CD8-positive, alpha-beta memory T cell (primary cell): Measurements from ENCODE around the gene ATP6V1F. TPM values are rescaled to one million over a fixed set of nuclear protein-coding genes. Genes with fewer than 3 reads are reported as not detected.

Experiments used
- CTCF ChIA-PET: fragments of 350-600 bp; sonication (Branson Sonifier 250); formaldehyde crosslinking; loops from one replicate; lab custom pipeline; 2021; ENCODE audit warnings: antibody characterized with exemption; lab: Charles Lee
- POLR2A ChIA-PET: fragments of 350-600 bp; sonication (Branson Sonifier 250); formaldehyde crosslinking; loops from one replicate; lab custom pipeline; 2021; ENCODE audit warnings: antibody characterized with exemption; lab: Charles Lee
- DNase-seq, 5 donors: peaks; one replicate each; pipeline versions ENCODE4 v3.0.0 to v3.0.0-alpha.2; 2020 to 2022; ENCODE audit warnings: mixed read lengths in 1 of 5
- H3K27ac ChIP-seq: one replicate; pipeline ENCODE4 v1.7.0; 2013; ENCODE audit warnings: low read depth, mild to moderate bottlenecking, low read length, moderate library complexity
- H3K27me3 ChIP-seq: 2 replicates; pipeline ENCODE4 v1.7.0; 2013; ENCODE audit warnings: low read length, mild to moderate bottlenecking; ENCODE audit not compliant: insufficient read depth, poor library complexity, severe bottlenecking
- H3K36me3 ChIP-seq: 2 replicates; pipeline ENCODE4 v1.7.0; 2013; ENCODE audit warnings: mild to moderate bottlenecking, low read length, moderate library complexity; ENCODE audit not compliant: insufficient read depth
- H3K4me1 ChIP-seq: 2 replicates; pipeline ENCODE4 v1.7.0; 2013; ENCODE audit warnings: mild to moderate bottlenecking, low read length, moderate library complexity; ENCODE audit not compliant: insufficient read depth
- H3K4me3 ChIP-seq: 2 replicates; pipeline ENCODE4 v1.7.0; 2013; ENCODE audit warnings: mild to moderate bottlenecking, low read length
- H3K9me3 ChIP-seq: 2 replicates; pipeline ENCODE4 v1.7.0; 2013; ENCODE audit warnings: mild to moderate bottlenecking, low read length
- H3K27ac Mint-ChIP-seq, 8 donors: one replicate each; pipeline ENCODE4 v1.8.0; 2020 to 2021; ENCODE audit warnings: mixed read lengths in 8 of 8, mild to moderate bottlenecking in 6 of 8, inconsistent platforms in 3 of 8, moderate library complexity in 3 of 8
- H3K27me3 Mint-ChIP-seq, 2 donors: one replicate each; pipeline ENCODE4 v1.8.0; 2020 to 2021; ENCODE audit warnings: mixed read lengths in 2 of 2, mild to moderate bottlenecking in 1 of 2, moderate library complexity in 1 of 2
- H3K36me3 Mint-ChIP-seq, 3 donors: one replicate each; pipeline ENCODE4 v1.8.0; 2020 to 2021; ENCODE audit warnings: mixed read lengths in 3 of 3, inconsistent platforms in 1 of 3, mild to moderate bottlenecking in 1 of 3
- H3K4me1 Mint-ChIP-seq, 3 donors: one replicate each; pipeline ENCODE4 v1.8.0; 2020 to 2021; ENCODE audit warnings: mixed read lengths in 3 of 3, inconsistent platforms in 1 of 3, mild to moderate bottlenecking in 1 of 3
- H3K4me3 Mint-ChIP-seq, 7 donors: one replicate each; pipeline ENCODE4 v1.8.0; 2020 to 2021; ENCODE audit warnings: mixed read lengths in 7 of 7, mild to moderate bottlenecking in 6 of 7, moderate library complexity in 4 of 7, inconsistent platforms in 2 of 7
- H3K9me3 Mint-ChIP-seq, 5 donors: one replicate each; pipeline ENCODE4 v1.8.0; 2020 to 2022; ENCODE audit warnings: mixed read lengths in 5 of 5, mild to moderate bottlenecking in 3 of 5, moderate library complexity in 2 of 5, inconsistent platforms in 1 of 5
- polyA plus RNA-seq: library from polyadenylated mRNA; unstranded; fragments of 300-500 nt; fragmentation: Illumina TruSeq; gene quantifications from one replicate; pipeline ENCODE4 v1.2.3, GENCODE V29; 2021
- total RNA-seq, 2 experiments: library from RNA; stranded (reverse); gene quantifications; one replicate each; pipeline ENCODE4 v1.2.3, GENCODE V29; 2021

Gene ATP6V1F
- total and polyA plus RNA-seq, 3 experiments from 2014 or later: 145 to 295 (median 147) TPM

DNA sequence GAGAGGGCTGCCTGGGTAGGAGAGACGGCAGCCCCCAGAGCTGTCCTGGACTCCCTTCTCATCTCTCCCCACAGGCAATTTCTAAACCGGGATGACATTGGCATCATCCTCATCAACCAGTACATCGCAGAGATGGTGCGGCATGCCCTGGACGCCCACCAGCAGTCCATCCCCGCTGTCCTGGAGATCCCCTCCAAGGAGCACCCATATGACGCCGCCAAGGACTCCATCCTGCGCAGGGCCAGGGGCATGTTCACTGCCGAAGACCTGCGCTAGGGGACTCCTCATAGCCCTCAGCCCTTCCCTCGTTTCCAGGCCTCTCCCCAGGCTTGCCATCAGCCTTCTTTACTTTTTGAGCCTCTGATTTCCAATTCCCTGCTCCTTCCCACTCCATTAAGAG, 2.6 kb downstream of the ATP6V1F start:
- Mint-ChIP-seq H3K4me3 (peak overlapping the region in 2 of 7 donors; percentile 32 to 77), H3K27me3 (peaks cover 0 to 5% of the 10 kb centered on the region in 2 donors), H3K9me3 (peaks cover 0 to 2% (median 0%) of the 10 kb centered on the region in 5 donors), H3K36me3 (peaks cover 3 to 24% (median 3%) of the 10 kb centered on the region in 3 donors), H3K4me1 (peaks cover 30 to 52% (median 44%) of the 10 kb centered on the region in 3 donors), H3K27ac (peak overlapping the region in 4 of 8 donors; percentile 43 to 66 (median 49))
- POLR2A ChIA-PET: no interaction called here
- Histone ChIP-seq H3K4me3 (no peak overlapping the region), H3K36me3 (peaks cover 11% of the 10 kb centered on the region), H3K27me3 (no peaks in the 10 kb centered on the region), H3K27ac (no peak overlapping the region), H3K9me3 (no peaks in the 10 kb centered on the region), H3K4me1 (peaks cover 18% of the 10 kb centered on the region)
- DNase-seq: no peak
- CTCF ChIA-PET: no interaction called here

DNA sequence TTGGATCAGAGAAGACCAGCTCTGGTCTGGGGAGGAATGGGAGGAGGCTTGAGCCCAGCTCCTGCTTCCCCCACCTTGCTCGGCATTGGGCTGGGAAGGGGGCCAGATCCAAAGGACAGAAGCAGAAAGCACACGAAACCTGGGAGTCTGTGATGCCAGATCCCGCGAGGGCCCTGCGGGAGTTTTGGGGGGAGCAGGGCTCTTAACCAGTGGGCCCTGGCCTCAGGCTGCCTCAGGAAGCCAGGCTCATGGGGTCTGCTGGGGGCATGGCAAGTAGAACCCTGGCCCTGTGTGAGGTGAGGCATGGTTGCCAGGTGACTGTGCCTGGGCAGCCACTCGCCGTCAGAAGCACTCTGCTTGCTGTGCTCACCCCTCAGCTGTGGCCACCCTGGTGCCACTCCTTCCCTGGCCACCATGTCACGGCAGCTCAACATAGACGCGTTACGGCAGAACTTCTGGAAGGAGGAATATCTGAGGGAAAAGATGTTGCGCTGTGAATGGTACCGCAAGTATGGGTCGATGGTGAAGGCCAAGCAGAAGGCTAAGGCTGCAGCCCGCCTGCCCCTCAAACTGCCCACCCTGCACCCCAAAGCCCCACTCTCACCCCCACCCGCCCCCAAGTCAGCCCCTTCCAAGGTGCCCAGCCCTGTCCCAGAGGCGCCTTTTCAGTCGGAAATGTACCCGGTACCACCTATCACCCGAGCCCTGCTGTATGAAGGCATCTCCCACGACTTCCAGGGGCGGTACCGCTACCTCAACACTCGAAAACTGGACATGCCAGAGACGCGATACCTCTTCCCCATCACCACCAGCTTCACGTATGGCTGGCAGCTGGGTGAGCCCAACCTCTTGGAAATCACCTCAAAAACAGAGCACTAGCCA, 3.6 kb downstream of the ATP6V1F start:
- Mint-ChIP-seq H3K9me3 (peaks cover 0 to 2% (median 0%) of the 10 kb centered on the region in 5 donors), H3K27me3 (peaks cover 0 to 5% of the 10 kb centered on the region in 2 donors), H3K4me1 (peaks cover 32 to 55% (median 46%) of the 10 kb centered on the region in 3 donors), H3K36me3 (peaks cover 3 to 24% (median 3%) of the 10 kb centered on the region in 3 donors), H3K27ac (peak overlapping the region in 1 of 8 donors; percentile 66), H3K4me3 (peak overlapping the region in 3 of 7 donors; percentile 21 to 82 (median 75))
- ChIA-PET CTCF (interaction anchor here (1.3 to 1.5 kb wide), 2 partner anchors 18 to 22 kb away, joined by 3 to 5 read pairs; no protein-coding TSS in a partner anchor), POLR2A (interaction anchor here (0.5 kb wide), 1 partner anchor 166 kb away, joined by 4 read pairs; no protein-coding TSS in a partner anchor)
- H3K9me3 ChIP-seq: no peaks in the 10 kb centered on the region
- H3K27me3 ChIP-seq: no peaks in the 10 kb centered on the region
- H3K36me3 ChIP-seq: peaks cover 11% of the 10 kb centered on the region
- DNase-seq: no peak
- no peak overlapping the region for H3K4me3 ChIP-seq
- H3K4me1 ChIP-seq: peaks cover 18% of the 10 kb centered on the region
- H3K27ac ChIP-seq: no peak overlapping the region

DNA sequence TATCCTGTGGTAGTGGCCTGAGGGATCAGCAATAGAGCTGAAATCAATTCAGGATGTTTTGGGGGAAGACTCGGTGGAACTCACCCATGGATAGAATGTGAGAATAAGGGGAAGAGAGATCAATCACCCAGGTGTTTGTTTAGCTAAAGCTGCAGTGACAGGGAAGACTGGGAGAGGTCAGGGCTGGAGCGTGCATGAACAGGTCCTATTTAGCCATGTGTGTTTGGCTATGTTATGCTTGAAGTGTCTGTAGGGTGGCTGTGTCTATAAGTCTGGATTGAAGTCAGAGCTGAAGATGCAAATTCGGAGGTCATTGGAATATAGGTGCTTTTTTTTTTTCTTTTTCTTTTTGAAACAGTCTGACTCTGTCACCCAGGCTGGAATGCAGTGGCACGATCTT, 4.6 kb downstream of the ATP6V1F start:
- H3K27ac ChIP-seq: no peak overlapping the region
- no peak for DNase-seq
- H3K4me3 Mint-ChIP-seq: peak overlapping the region in 5 of 7 donors; percentile 2 to 82 (median 25)
- no peak overlapping the region for H3K4me3 ChIP-seq
- peaks cover 3 to 24% (median 3%) of the 10 kb centered on the region in 3 donors for H3K36me3 Mint-ChIP-seq
- no peaks in the 10 kb centered on the region for H3K9me3 ChIP-seq
- H3K4me1 ChIP-seq: peaks cover 18% of the 10 kb centered on the region
- no peaks in the 10 kb centered on the region for H3K27me3 ChIP-seq
- H3K4me1 Mint-ChIP-seq: peaks cover 29 to 52% (median 42%) of the 10 kb centered on the region in 3 donors
- H3K36me3 ChIP-seq: peaks cover 11% of the 10 kb centered on the region
- ChIA-PET POLR2A (no interaction called here), CTCF (interaction anchor here (0.9 to 1.5 kb wide), 4 partner anchors 16 to 25 kb away, joined by 3 to 5 read pairs (median 3); no protein-coding TSS in a partner anchor)
- H3K9me3 Mint-ChIP-seq: no peaks in the 10 kb centered on the region
- peaks cover 0 to 5% of the 10 kb centered on the region in 2 donors for H3K27me3 Mint-ChIP-seq
- H3K27ac Mint-ChIP-seq: peak overlapping the region in 2 of 8 donors; percentile 7 to 35

DNA sequence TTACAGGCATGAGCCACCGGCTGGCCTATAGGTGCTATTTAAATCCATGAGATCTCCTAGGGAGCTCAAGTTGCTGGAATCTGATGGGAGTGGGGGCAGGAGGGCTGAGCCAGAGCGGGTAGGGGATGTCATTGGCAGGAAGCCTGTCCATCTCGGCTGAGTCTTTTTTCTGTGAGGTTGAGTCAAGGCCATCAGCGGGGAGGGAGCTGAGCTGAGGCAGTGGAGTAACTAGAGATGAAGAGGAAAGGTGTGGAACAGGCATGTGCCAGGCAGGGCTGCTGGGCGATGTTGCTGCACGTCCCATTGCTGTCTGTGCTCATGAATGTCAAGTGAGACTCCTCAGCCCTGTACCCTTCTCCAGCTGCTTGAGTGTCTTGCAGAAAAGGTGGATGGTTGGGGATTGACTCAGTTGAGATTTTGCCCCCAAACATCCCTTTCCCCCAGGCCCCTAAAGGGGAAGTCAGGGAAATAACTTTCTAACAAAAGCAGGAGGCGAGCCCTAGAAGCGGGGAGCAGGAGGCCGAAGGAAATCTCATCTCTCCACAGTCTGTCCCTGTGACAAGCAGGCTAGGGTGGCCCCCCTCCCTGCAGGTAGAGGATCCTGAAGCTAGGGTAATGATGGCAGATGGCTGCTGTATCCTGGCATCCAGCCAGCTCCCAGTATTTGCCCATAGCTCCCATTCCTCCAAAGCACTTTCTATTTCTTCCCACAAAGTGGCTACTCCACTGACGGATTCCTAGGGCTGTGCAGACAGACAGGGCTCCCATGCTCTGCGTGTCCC, 5.4 kb downstream of the ATP6V1F start:
- Mint-ChIP-seq H3K4me1 (peaks cover 23 to 46% (median 35%) of the 10 kb centered on the region in 3 donors), H3K27me3 (no peaks in the 10 kb centered on the region), H3K27ac (no peak overlapping the region), H3K4me3 (peak overlapping the region; percentile 61 to 89 (median 70)), H3K9me3 (no peaks in the 10 kb centered on the region), H3K36me3 (peaks cover 3 to 19% (median 3%) of the 10 kb centered on the region in 3 donors)
- Histone ChIP-seq H3K27ac (no peak overlapping the region), H3K4me3 (no peak overlapping the region), H3K36me3 (peaks cover 11% of the 10 kb centered on the region), H3K4me1 (peaks cover 18% of the 10 kb centered on the region), H3K9me3 (no peaks in the 10 kb centered on the region), H3K27me3 (no peaks in the 10 kb centered on the region)
- no peak for DNase-seq
- ChIA-PET CTCF (interaction anchor here (0.9 to 2.3 kb wide), 6 partner anchors 12 to 25 kb away, joined by 3 to 12 read pairs (median 3); no protein-coding TSS in a partner anchor), POLR2A (no interaction called here)

DNA sequence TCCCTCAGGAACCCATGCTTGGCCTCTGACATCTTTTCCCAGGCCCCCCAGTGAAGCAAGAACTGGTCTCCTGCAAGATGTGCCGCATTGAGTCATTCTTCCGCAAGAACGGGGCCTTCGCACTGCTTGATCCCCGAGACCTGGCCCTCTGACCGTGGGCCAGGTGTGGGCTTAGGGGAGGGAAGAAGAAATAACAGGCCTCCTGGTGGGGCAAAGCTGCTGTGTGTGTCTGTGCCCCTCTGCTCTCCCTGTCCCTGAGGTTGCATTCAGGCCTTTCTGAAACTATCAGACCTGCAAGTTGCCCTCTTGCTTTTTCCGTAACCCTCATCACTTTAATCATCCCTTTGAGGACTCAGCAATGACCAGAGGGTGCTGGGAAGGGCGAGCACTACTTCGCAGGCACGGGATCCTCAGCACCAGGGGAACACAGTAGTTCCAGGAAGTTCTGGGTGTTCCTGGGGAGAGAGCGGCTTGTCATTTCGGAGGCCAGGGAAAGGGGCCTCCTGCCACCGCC, 6.0 kb downstream of the ATP6V1F start:
- Mint-ChIP-seq H3K4me3 (peak overlapping the region; percentile 54 to 89 (median 70)), H3K4me1 (peaks cover 20 to 40% (median 32%) of the 10 kb centered on the region in 3 donors), H3K27me3 (no peaks in the 10 kb centered on the region), H3K9me3 (no peaks in the 10 kb centered on the region), H3K27ac (no peak overlapping the region), H3K36me3 (peaks cover 3 to 18% (median 3%) of the 10 kb centered on the region in 3 donors)
- Histone ChIP-seq H3K4me1 (peaks cover 12% of the 10 kb centered on the region), H3K9me3 (no peaks in the 10 kb centered on the region), H3K27me3 (no peaks in the 10 kb centered on the region), H3K4me3 (no peak overlapping the region), H3K27ac (no peak overlapping the region), H3K36me3 (peaks cover 11% of the 10 kb centered on the region)
- ChIA-PET POLR2A (no interaction called here), CTCF (interaction anchor here (2.3 kb wide), 1 partner anchor 15 kb away, joined by 12 read pairs; no protein-coding TSS in a partner anchor)
- DNase-seq: no peak

DNA sequence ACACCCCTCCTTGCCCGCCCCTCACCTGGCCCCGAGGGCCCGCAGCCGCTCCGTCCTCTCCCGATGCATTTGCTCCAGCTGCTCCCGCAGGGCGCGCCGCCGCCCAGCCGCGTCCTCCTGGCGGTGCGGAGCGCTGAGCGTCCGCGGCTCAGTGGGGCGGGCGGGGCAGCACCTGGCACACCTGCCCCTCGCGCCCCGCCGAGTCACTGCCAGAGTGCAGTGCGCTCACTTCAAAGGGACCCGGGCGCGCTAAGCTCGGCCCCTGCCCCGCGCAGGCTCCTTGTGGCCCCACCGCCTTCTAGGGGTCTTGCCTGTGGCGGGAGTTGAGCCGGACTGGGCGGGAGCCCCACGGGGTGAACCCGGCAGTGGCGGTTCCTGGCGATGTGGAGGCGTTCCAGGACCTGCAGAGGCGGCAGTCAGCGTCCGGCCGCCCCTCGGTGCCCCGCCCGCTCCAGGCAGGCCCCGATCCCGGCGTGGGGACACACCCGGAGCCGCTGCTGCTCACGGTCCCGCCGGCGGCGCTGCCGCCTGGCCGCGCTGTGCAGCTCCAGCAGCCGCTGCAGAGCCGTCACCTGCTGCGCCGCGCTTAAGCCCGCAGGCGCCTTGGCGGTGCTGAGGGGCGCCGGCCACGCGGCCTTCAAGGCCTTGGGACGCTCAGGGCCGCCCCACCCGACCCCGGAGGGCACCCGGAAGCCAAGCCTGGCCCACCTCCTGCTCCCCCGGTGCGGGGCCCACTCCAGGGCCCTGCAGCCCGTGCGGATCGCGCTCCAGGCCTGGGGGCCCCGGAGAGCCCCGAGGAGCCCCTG, 6.7 kb downstream of the ATP6V1F start:
- POLR2A ChIA-PET: no interaction called here
- Histone ChIP-seq H3K9me3 (no peaks in the 10 kb centered on the region), H3K4me3 (peak overlapping the region; percentile 39), H3K27ac (no peak overlapping the region), H3K27me3 (no peaks in the 10 kb centered on the region), H3K36me3 (peaks cover 11% of the 10 kb centered on the region), H3K4me1 (peaks cover 5% of the 10 kb centered on the region)
- CTCF ChIA-PET: interaction anchor here (2.3 kb wide), 1 partner anchor 14 kb away, joined by 12 read pairs; no protein-coding TSS in a partner anchor
- peaks cover 16 to 36% (median 29%) of the 10 kb centered on the region in 3 donors for H3K4me1 Mint-ChIP-seq
- H3K27ac Mint-ChIP-seq: no peak overlapping the region
- no peaks in the 10 kb centered on the region for H3K9me3 Mint-ChIP-seq
- peak; percentile 29 to 62 (median 34) for DNase-seq
- peaks cover 3 to 18% (median 3%) of the 10 kb centered on the region in 3 donors for H3K36me3 Mint-ChIP-seq
- no peaks in the 10 kb centered on the region for H3K27me3 Mint-ChIP-seq
- H3K4me3 Mint-ChIP-seq: peak overlapping the region; percentile 55 to 89 (median 70)

DNA sequence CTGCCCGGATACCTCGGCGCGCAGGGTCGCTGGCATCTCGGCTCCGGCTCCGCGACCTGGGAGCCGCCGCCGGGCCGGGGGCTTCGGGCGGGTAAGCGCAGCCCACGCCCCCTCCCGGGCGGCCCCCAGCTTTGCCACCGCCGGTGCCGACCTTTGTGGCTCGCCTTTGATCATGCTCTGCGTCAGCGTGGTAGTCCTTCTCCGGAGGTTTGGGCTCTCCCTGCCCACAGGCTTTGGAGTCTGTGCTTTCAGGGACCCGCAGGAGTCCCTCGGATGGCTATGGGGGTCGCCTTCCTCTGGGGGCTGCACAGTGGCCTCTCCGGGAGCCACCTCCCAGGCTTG, 7.3 kb downstream of the ATP6V1F start:
- Mint-ChIP-seq H3K9me3 (no peaks in the 10 kb centered on the region), H3K27ac (peak overlapping the region in 3 of 8 donors; percentile 8 to 73 (median 61))
- CTCF ChIA-PET: interaction anchor here (2.3 kb wide), 1 partner anchor 14 kb away, joined by 12 read pairs; no protein-coding TSS in a partner anchor

More for the DNA sequence above, 7.3 kb downstream of the ATP6V1F start:
- no peak overlapping the region for H3K4me3 ChIP-seq
- Mint-ChIP-seq H3K36me3 (peaks cover 3 to 15% (median 3%) of the 10 kb centered on the region in 3 donors), H3K4me1 (peaks cover 12 to 31% (median 24%) of the 10 kb centered on the region in 3 donors), H3K27me3 (no peaks in the 10 kb centered on the region), H3K4me3 (peak overlapping the region; percentile 76 to 92 (median 82))
- DNase-seq: no peak
- H3K36me3 ChIP-seq: peaks cover 10% of the 10 kb centered on the region
- H3K4me1 ChIP-seq: peaks cover 4% of the 10 kb centered on the region
- no peak overlapping the region for H3K27ac ChIP-seq
- H3K9me3 ChIP-seq: no peaks in the 10 kb centered on the region
- POLR2A ChIA-PET: no interaction called here
- no peaks in the 10 kb centered on the region for H3K27me3 ChIP-seq
